Left renal cortex interstitium (tissue), 4 donors: ENCODE data around the gene SMTNL2. TPM values are rescaled to one million over a fixed set of nuclear protein-coding genes. Genes with fewer than 3 reads are reported as not detected.

Source experiments
- DNase-seq, 4 donors: peaks; one replicate each; pipeline ENCODE4 v3.0.0-alpha.2; 2013; ENCODE audit warnings: low read depth in 4 of 4, low spot score in 2 of 4, missing footprints in 1 of 4
- polyA plus RNA-seq, 4 donors: library from polyadenylated mRNA; unstranded; fragments of 120-200 nt; gene quantifications; one replicate each; pipeline ENCODE4 v1.2.1, GENCODE V29; 2013; ENCODE audit not compliant: insufficient read length in 4 of 4

The SMTNL2 gene
- polyA plus RNA-seq, 4 donors = 52.9 to 70.0 (median 60.0) TPM

DNA sequence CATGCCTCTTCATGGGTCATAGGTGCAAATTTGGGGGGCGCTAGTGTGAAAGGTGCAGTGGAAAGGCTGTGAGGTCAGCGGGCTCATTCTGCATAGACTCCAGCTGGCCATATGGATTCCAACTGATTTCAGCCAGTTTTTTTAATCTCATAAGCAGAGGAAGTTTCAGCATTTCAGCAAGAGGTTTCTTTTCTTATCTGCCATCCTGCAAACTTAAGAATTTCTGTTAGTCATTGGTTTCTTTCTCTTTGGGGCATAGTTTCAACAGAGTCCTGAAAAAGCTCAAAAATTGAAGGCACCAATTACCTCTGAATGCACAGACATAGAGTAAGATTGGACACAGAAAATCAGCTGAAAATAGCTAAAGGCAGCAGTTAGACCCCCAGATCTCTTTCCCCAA lies 73.3 kb downstream of the SMTNL2 start:
- no peak for DNase-seq

Other genes with a start within 250 kb of the SMTNL2 start
- 10 to 100 TPM; 55.5 to 60.4 (median 57.4) TPM for gene UBE2G1, start 217.9 kb upstream of the SMTNL2 start, polyA plus RNA-seq
- 1 to 10 TPM; 1.6 to 5.7 (median 3.7) TPM for gene SPNS3, start 150.6 kb upstream of the SMTNL2 start, polyA plus RNA-seq
- gene SPNS2, start 85.6 kb upstream of the SMTNL2 start, polyA plus RNA-seq = 10 to 100 TPM; 37.3 to 58.2 (median 44.6) TPM
- 10 to 100 TPM; 30.5 to 52.9 (median 40.6) TPM for gene MYBBP1A, start 29.1 kb upstream of the SMTNL2 start, polyA plus RNA-seq
- 10 to 100 TPM in 1 of 4 donors, 1 to 10 TPM in 3; 7.7 to 10.5 (median 8.3) TPM for gene GGT6, start 24.0 kb upstream of the SMTNL2 start, polyA plus RNA-seq
- under 1 TPM; 0.25 to 0.56 (median 0.45) TPM for gene ALOX15, start 57.1 kb downstream of the SMTNL2 start, polyA plus RNA-seq
- 10 to 100 TPM; 36.9 to 62.4 (median 49.9) TPM for gene PELP1, start 119.6 kb downstream of the SMTNL2 start, polyA plus RNA-seq
- gene ARRB2, start 126.1 kb downstream of the SMTNL2 start, polyA plus RNA-seq = 10 to 100 TPM; 25.4 to 41.7 (median 37.0) TPM
- gene MED11, start 146.9 kb downstream of the SMTNL2 start, polyA plus RNA-seq = 10 to 100 TPM; 26.8 to 30.4 (median 28.4) TPM
- gene ZMYND15, start 155.3 kb downstream of the SMTNL2 start, polyA plus RNA-seq = under 1 TPM; 0.32 to 0.95 (median 0.54) TPM
- gene CXCL16, start 155.4 kb downstream of the SMTNL2 start, polyA plus RNA-seq = 10 to 100 TPM; 11.3 to 14.1 (median 12.2) TPM
- gene TM4SF5, start 187.4 kb downstream of the SMTNL2 start, polyA plus RNA-seq = 1 to 10 TPM; 1.5 to 2.8 (median 2.1) TPM
- under 1 TPM; 0.42 to 0.74 (median 0.65) TPM for gene VMO1, start 201.8 kb downstream of the SMTNL2 start, polyA plus RNA-seq
- gene GLTPD2, start 204.4 kb downstream of the SMTNL2 start, polyA plus RNA-seq = 10 to 100 TPM in 1 of 4 donors, 1 to 10 TPM in 3; 5.7 to 11.5 (median 8.4) TPM
- gene PSMB6, start 211.6 kb downstream of the SMTNL2 start, polyA plus RNA-seq = 100 to 1,000 TPM; 112 to 159 (median 133) TPM
- 10 to 100 TPM; 30.5 to 52.9 (median 43.5) TPM for gene PLD2, start 222.6 kb downstream of the SMTNL2 start, polyA plus RNA-seq
- 10 to 100 TPM; 43.0 to 71.4 (median 57.4) TPM for gene MINK1, start 248.8 kb downstream of the SMTNL2 start, polyA plus RNA-seq